HG03432 (cell line): ENCODE data around the gene KLF11.
A peak's percentile ranks its signal among the peaks of the same experiment; 100 is the strongest.
"Not testable (repeated sequence)": the region's sequence is repeated elsewhere in the genome, so short reads cannot be mapped to it uniquely, and the experiment has no call there.

ENCODE experiments used
- ATAC-seq: cut with Tn5 transposase; IDR thresholded peaks from one replicate; pipeline ENCODE4 v1.9.1; 2021; ENCODE audit warnings: mild to moderate bottlenecking, moderate library complexity; ENCODE audit not compliant: unreplicated experiment

The KLF11 gene

GRCh38 chr2:10080536-10081304 lies 37.4 kb downstream of the KLF11 start:
- peak; percentile 29 for ATAC-seq

- ATAC-seq = no peak
These were observed 39.7 kb downstream of the KLF11 start for GRCh38 chr2:10083046-10083445.

- peak; percentile 25 for ATAC-seq
These were observed 40.4 kb downstream of the KLF11 start for GRCh38 chr2:10083692-10084211.

GRCh38 chr2:10084223-10084865 lies 41.0 kb downstream of the KLF11 start:
- no peak for ATAC-seq

GRCh38 chr2:10085043-10085667 lies 41.8 kb downstream of the KLF11 start:
- ATAC-seq = no peak

GRCh38 chr2:10085668-10086059 lies 42.3 kb downstream of the KLF11 start:
- ATAC-seq = no peak

GRCh38 chr2:10086950-10087349 lies 43.6 kb downstream of the KLF11 start:
- no peak for ATAC-seq

- ATAC-seq = no peak
These were observed 44.0 kb downstream of the KLF11 start for GRCh38 chr2:10087360-10087759.

GRCh38 chr2:10089565-10090190 lies 46.3 kb downstream of the KLF11 start:
- ATAC-seq = peak; percentile 44

GRCh38 chr2:10091182-10091888 lies 48.0 kb downstream of the KLF11 start:
- ATAC-seq = peak; percentile 44

GRCh38 chr2:10091889-10092244 lies 48.5 kb downstream of the KLF11 start:
- not testable (repeated sequence) for ATAC-seq

GRCh38 chr2:10094271-10094814 lies 51.0 kb downstream of the KLF11 start:
- ATAC-seq = no peak

- no peak for ATAC-seq
These were observed 51.8 kb downstream of the KLF11 start for GRCh38 chr2:10095175-10095574.

GRCh38 chr2:10096641-10097040 lies 53.3 kb downstream of the KLF11 start:
- ATAC-seq = no peak

- peak; percentile 83 for ATAC-seq
These were observed 54.2 kb downstream of the KLF11 start for GRCh38 chr2:10097352-10098148.

- no peak for ATAC-seq
These were observed 58.1 kb downstream of the KLF11 start for GRCh38 chr2:10101491-10101890.

- ATAC-seq = no peak
These were observed 59.8 kb downstream of the KLF11 start for GRCh38 chr2:10103179-10103578.
